Common myeloid progenitor, CD34-positive (primary cell): ENCODE data around the gene SULT1A3.
"Not testable (repeated sequence)": the region's sequence is repeated elsewhere in the genome, so short reads cannot be mapped to it uniquely, and the experiment has no call there.

Experiments used
- CTCF ChIA-PET: fragments of 350-600 bp; sonication (Branson Sonifier 250); formaldehyde crosslinking; loops from one replicate; lab custom pipeline; 2021; ENCODE audit warnings: antibody characterized with exemption; lab: Charles Lee
- POLR2A ChIA-PET: fragments of 350-600 bp; sonication (Branson Sonifier 250); formaldehyde crosslinking; loops from one replicate; lab custom pipeline; 2021; ENCODE audit warnings: antibody characterized with exemption; lab: Charles Lee
- DNase-seq, 3 donors: peaks; one replicate each; pipeline versions ENCODE4 v3.0.0 to v3.0.0-alpha.2; 2013
- H3K27ac ChIP-seq, 2 experiments: 1 replicate in 1 of 2; 2 replicates in 1 of 2; pipeline ENCODE4 v1.7.0; 2013; ENCODE audit warnings: inconsistent platforms in 2 of 2, low read length in 2 of 2, mild to moderate bottlenecking in 2 of 2, low read depth in 1 of 2, moderate library complexity in 1 of 2; ENCODE audit not compliant: severe bottlenecking in 2 of 2, insufficient read depth in 1 of 2, poor library complexity in 1 of 2
- H3K27me3 ChIP-seq, 5 experiments: replicated peaks in 2 of 5; 1 replicate in 3 of 5; 2 replicates in 2 of 5; pipeline versions ENCODE4 v1.6.1 to v1.7.0; 2013; ENCODE audit warnings: low read length in 4 of 5, mild to moderate bottlenecking in 2 of 5, moderate library complexity in 2 of 5, inconsistent platforms in 1 of 5; ENCODE audit not compliant: insufficient read depth in 5 of 5, control insufficient read depth in 4 of 5
- H3K36me3 ChIP-seq, 4 experiments: 1 replicate in 2 of 4; 2 replicates in 2 of 4; pipeline versions ENCODE4 v1.6.1 to v1.7.0; 2013; ENCODE audit warnings: low read length in 3 of 4, control low read depth in 1 of 4, mild to moderate bottlenecking in 1 of 4; ENCODE audit not compliant: control insufficient read depth in 4 of 4, insufficient read depth in 4 of 4
- H3K4me1 ChIP-seq, 4 experiments: 1 replicate in 3 of 4; 2 replicates in 1 of 4; pipeline versions ENCODE4 v1.6.1 to v1.7.1; 2013; ENCODE audit warnings: low read length in 3 of 4, mild to moderate bottlenecking in 3 of 4, control low read depth in 1 of 4, inconsistent platforms in 1 of 4, moderate library complexity in 1 of 4; ENCODE audit not compliant: control insufficient read depth in 4 of 4, insufficient read depth in 4 of 4; ENCODE audit errors: control extremely low read depth in 1 of 4
- H3K4me3 ChIP-seq, 7 experiments: 1 replicate in 4 of 7; 2 replicates in 3 of 7; pipeline versions ENCODE4 v1.5.1 to v1.7.0; 2013; ENCODE audit warnings: mild to moderate bottlenecking in 7 of 7, low read length in 6 of 7, moderate library complexity in 6 of 7, inconsistent platforms in 2 of 7, low read depth in 2 of 7, control low read depth in 1 of 7; ENCODE audit not compliant: insufficient read depth in 4 of 7, control insufficient read depth in 1 of 7; ENCODE audit errors: extremely low read depth in 1 of 7
- H3K9me3 ChIP-seq, 5 experiments: 1 replicate in 4 of 5; 2 replicates in 1 of 5; pipeline versions ENCODE4 v1.6.1 to v1.7.1; 2013; ENCODE audit warnings: low read length in 4 of 5, mild to moderate bottlenecking in 2 of 5, inconsistent platforms in 1 of 5, low read depth in 1 of 5, moderate library complexity in 1 of 5; ENCODE audit not compliant: control insufficient read depth in 4 of 5, insufficient read depth in 2 of 5; ENCODE audit errors: control extremely low read depth in 1 of 5
- WGBS: methylation state at CpG from one replicate; pipeline ENCODE4 v1.1.5; 2013; ENCODE audit not compliant: insufficient coverage; 5-methylcytosine and 5-hydroxymethylcytosine counted together

Gene SULT1A3

GRCh38 chr16:30209032-30209431, 10.0 kb downstream of the SULT1A3 start:
- POLR2A ChIA-PET, H3K9me3 ChIP-seq, H3K27me3 ChIP-seq, H3K36me3 ChIP-seq, H3K4me3 ChIP-seq, CTCF ChIA-PET, H3K4me1 ChIP-seq, H3K27ac ChIP-seq, DNase-seq: not testable (repeated sequence)
- no CpG with 5 or more reads among the region's 6 CpGs for WGBS

GRCh38 chr16:30211414-30211813, 12.4 kb downstream of the SULT1A3 start:
- WGBS, result no CpG with 5 or more reads among the region's 4 CpGs
- H3K27me3 ChIP-seq, H3K4me1 ChIP-seq, H3K27ac ChIP-seq, H3K4me3 ChIP-seq, H3K9me3 ChIP-seq, DNase-seq, CTCF ChIA-PET, POLR2A ChIA-PET, H3K36me3 ChIP-seq: not testable (repeated sequence)

- H3K36me3 ChIP-seq, H3K27ac ChIP-seq, H3K4me3 ChIP-seq, H3K4me1 ChIP-seq, CTCF ChIA-PET, H3K27me3 ChIP-seq, POLR2A ChIA-PET, DNase-seq, H3K9me3 ChIP-seq: not testable (repeated sequence)
- WGBS, result no CpG with 5 or more reads among the region's 5 CpGs
These were observed 18.0 kb downstream of the SULT1A3 start for GRCh38 chr16:30217082-30217481.

GRCh38 chr16:30248379-30248778, 49.3 kb downstream of the SULT1A3 start, which contains the start of gene NPIPB13:
Gene NPIPB13, minus strand, starts transcription at chr16:30248479. Its CDS starts 2,906 bp downstream, at chr16:30245573.
- H3K9me3 ChIP-seq, CTCF ChIA-PET, H3K27me3 ChIP-seq, H3K4me3 ChIP-seq, H3K36me3 ChIP-seq, POLR2A ChIA-PET, H3K4me1 ChIP-seq, H3K27ac ChIP-seq, DNase-seq: not testable (repeated sequence)
- no CpG with 5 or more reads among the region's 4 CpGs for WGBS
